ENCODE data around the gene ANP32B.

ANP32B gene

DNA sequence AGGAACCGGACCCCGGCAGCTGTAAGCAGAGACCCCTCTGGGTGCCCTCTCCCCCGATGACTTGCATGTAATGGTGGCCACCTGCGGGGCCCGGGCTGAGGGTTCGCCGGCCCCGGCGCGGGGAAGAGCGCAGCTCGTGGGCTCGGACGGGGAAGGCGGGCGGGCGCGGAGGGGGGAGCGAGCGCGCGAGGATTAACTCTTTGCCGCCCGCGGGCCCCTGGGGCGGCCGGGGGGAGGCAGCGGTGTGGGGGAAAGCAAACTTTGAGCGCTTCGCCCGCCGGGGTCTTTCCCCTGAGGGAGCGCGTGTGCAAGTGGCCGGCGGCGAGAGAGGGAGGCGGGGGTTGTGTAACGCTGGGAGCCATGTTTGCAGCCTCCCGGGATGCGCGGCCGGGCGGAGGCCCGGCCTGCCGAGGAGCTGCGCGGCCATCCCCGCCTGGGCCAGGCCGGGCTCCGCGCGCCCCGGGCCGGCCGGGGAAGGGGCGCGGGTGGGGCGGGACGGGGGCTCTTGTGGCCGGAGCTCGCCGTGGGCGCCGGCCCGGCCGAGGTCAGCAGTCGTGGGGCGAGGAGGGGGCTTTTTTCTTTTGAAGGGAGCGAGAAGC is 547 bp downstream of the ANP32B start:
- Histone ChIP-seq H3K36me3 (ENCODE audit: control insufficient read depth, insufficient read depth, low read length) (no peaks in the 10 kb centered on the region), H3K9me3 (ENCODE audit: control insufficient read depth, low read length) (no peaks in the 10 kb centered on the region), H3K4me3 (ENCODE audit: low read depth, low read length) (peak overlapping the region; percentile 98), H3K4me1 (no peaks in the 10 kb centered on the region), H3K79me2 (peaks cover 10% of the 10 kb centered on the region), H3K27me3 (ENCODE audit: control insufficient read depth, insufficient read depth, low read length) (no peaks in the 10 kb centered on the region), H2AFZ (peak overlapping the region; percentile 86), H3K9ac (peak overlapping the region; percentile 46), H3K27ac (peak overlapping the region; percentile 91), H3K4me2 (ENCODE audit: low read length) (peak overlapping the region; percentile 62)
- TF ChIP-seq, protein P1, sequence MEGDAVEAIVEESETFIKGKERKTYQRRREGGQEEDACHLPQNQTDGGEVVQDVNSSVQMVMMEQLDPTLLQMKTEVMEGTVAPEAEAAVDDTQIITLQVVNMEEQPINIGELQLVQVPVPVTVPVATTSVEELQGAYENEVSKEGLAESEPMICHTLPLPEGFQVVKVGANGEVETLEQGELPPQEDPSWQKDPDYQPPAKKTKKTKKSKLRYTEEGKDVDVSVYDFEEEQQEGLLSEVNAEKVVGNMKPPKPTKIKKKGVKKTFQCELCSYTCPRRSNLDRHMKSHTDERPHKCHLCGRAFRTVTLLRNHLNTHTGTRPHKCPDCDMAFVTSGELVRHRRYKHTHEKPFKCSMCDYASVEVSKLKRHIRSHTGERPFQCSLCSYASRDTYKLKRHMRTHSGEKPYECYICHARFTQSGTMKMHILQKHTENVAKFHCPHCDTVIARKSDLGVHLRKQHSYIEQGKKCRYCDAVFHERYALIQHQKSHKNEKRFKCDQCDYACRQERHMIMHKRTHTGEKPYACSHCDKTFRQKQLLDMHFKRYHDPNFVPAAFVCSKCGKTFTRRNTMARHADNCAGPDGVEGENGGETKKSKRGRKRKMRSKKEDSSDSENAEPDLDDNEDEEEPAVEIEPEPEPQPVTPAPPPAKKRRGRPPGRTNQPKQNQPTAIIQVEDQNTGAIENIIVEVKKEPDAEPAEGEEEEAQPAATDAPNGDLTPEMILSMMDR (IDR thresholded peaks at IDR 0.05): no peak

DNA sequence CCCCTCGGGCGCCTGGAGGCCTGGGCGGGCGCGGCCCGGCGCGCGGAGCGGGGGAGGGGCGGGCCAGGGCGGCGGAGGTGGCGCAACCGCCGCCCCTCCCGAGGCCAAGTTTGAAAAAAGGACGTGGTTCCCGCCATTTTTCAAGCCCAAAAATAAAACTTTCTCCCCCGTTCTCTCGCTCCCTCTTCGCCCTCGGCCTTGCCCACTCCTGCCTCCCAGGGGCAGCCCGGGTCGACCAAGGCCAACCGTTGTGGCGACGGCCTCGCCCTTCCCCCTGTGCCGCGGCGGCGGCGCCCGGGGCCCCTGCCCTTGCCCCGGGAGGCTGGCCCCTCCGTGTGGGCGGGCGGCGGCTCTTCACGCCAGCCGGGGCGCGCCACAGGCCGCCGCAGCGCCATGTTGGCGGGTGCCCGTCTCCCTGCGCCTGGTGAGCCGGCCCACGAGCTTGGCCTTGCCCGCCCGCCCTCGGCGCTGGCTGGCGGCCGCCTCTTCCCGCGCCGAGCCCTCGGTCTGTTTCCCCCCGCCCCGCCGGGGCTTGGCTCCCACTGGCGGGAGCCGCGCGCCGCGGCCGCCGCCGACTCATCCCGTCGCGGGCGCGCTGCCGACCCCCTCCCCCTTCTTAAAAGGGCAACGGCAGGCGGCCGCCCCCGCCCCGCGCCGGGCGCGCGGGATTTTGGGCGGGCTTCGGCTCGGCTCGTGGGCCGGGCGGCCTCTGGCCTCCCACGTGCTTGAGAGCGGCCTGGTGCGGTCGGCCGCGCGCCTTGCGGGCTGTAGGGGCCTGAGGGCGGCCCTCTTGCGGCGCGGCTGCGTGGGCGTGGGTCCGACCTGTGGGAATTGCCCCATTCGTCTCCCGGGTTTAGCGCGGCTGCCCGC is 1.3 kb downstream of the ANP32B start:
- no peaks in the 10 kb centered on the region for H3K36me3 ChIP-seq (ENCODE audit: control insufficient read depth, insufficient read depth, low read length)
- H3K4me1 ChIP-seq: no peaks in the 10 kb centered on the region

GRCh38 chr9:97985058-97985861 is 2.1 kb downstream of the ANP32B start:
- Histone ChIP-seq H3K36me3 (ENCODE audit: control insufficient read depth, insufficient read depth, low read length) (no peaks in the 10 kb centered on the region), H2AFZ (no peak overlapping the region), H3K4me3 (ENCODE audit: low read depth, low read length) (peak overlapping the region; percentile 67), H3K4me2 (ENCODE audit: low read length) (peak overlapping the region; percentile 70), H3K4me1 (no peaks in the 10 kb centered on the region), H3K9me3 (ENCODE audit: control insufficient read depth, low read length) (no peaks in the 10 kb centered on the region), H3K27me3 (ENCODE audit: control insufficient read depth, insufficient read depth, low read length) (no peaks in the 10 kb centered on the region), H3K9ac (no peak overlapping the region), H3K79me2 (peaks cover 15% of the 10 kb centered on the region), H3K27ac (no peak overlapping the region)
- TF ChIP-seq, protein P1 (IDR thresholded peaks at IDR 0.05): no peak

More for the DNA sequence above, 1.3 kb downstream of the ANP32B start:
- H2AFZ ChIP-seq: peak overlapping the region; percentile 68
- no peak overlapping the region for H3K9ac ChIP-seq
- no peaks in the 10 kb centered on the region for H3K27me3 ChIP-seq (ENCODE audit: control insufficient read depth, insufficient read depth, low read length)
- H3K4me2 ChIP-seq (ENCODE audit: low read length): peak overlapping the region; percentile 70
- peak overlapping the region; percentile 81 for H3K27ac ChIP-seq
- peak overlapping the region; percentile 67 for H3K4me3 ChIP-seq (ENCODE audit: low read depth, low read length)
- TF ChIP-seq, protein P1 (IDR thresholded peaks at IDR 0.05): no peak
- peaks cover 11% of the 10 kb centered on the region for H3K79me2 ChIP-seq
- no peaks in the 10 kb centered on the region for H3K9me3 ChIP-seq (ENCODE audit: control insufficient read depth, low read length)

- Histone ChIP-seq H2AFZ (no peak overlapping the region), H3K4me2 (ENCODE audit: low read length) (no peak overlapping the region), H3K4me1 (no peaks in the 10 kb centered on the region), H3K36me3 (ENCODE audit: control insufficient read depth, insufficient read depth, low read length) (no peaks in the 10 kb centered on the region), H3K9me3 (ENCODE audit: control insufficient read depth, low read length) (no peaks in the 10 kb centered on the region), H3K27me3 (ENCODE audit: control insufficient read depth, insufficient read depth, low read length) (no peaks in the 10 kb centered on the region), H3K4me3 (ENCODE audit: low read depth, low read length) (no peak overlapping the region), H3K27ac (no peak overlapping the region), H3K9ac (no peak overlapping the region), H3K79me2 (peaks cover 24% of the 10 kb centered on the region)
- TF ChIP-seq, protein P1 (IDR thresholded peaks at IDR 0.05): no peak
Measured at GRCh38 chr9:97987487-97987886, 4.3 kb downstream of the ANP32B start.

Measured in parathyroid adenoma (tissue), 2 donors.